GM13976 (cell line): Measurements from ENCODE around the gene TMEM89.

Source experiments
- DNase-seq: peaks from one replicate; pipeline ENCODE4 v3.0.0; 2012; ENCODE audit warnings: low spot score
- in situ Hi-C: fragments of 300-500 bp; cut with MboI; formaldehyde crosslinking; loops from one replicate; pipeline ENCODE4 v1.12.0; 2022; ENCODE audit warnings: low sequenced_read_pairs, mixed read lengths, inconsistent platforms; ENCODE audit not compliant: unreplicated experiment
- TF ChIP-seq, protein P1 (sequence below): IDR thresholded peaks from 2 replicates; pipeline ENCODE4 v1.5.1; 2012; ENCODE audit warnings: borderline replicate concordance, mild to moderate bottlenecking; ENCODE audit not compliant: insufficient read depth; ENCODE audit errors: extremely low read depth, missing control alignments, control extremely low read depth

Gene TMEM89

GRCh38 chr3:48600711-48601621, 20.6 kb downstream of the TMEM89 start:
- in situ Hi-C loops: no loop called here
- TF ChIP-seq, protein P1, sequence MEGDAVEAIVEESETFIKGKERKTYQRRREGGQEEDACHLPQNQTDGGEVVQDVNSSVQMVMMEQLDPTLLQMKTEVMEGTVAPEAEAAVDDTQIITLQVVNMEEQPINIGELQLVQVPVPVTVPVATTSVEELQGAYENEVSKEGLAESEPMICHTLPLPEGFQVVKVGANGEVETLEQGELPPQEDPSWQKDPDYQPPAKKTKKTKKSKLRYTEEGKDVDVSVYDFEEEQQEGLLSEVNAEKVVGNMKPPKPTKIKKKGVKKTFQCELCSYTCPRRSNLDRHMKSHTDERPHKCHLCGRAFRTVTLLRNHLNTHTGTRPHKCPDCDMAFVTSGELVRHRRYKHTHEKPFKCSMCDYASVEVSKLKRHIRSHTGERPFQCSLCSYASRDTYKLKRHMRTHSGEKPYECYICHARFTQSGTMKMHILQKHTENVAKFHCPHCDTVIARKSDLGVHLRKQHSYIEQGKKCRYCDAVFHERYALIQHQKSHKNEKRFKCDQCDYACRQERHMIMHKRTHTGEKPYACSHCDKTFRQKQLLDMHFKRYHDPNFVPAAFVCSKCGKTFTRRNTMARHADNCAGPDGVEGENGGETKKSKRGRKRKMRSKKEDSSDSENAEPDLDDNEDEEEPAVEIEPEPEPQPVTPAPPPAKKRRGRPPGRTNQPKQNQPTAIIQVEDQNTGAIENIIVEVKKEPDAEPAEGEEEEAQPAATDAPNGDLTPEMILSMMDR: no peak
- no peak for DNase-seq

GRCh38 chr3:48599509-48600285, 21.9 kb downstream of the TMEM89 start:
- TF ChIP-seq, protein P1: no peak
- in situ Hi-C loops: no loop called here

GRCh38 chr3:48599077-48599501, 22.5 kb downstream of the TMEM89 start:
- TF ChIP-seq, protein P1: no peak
- DNase-seq: no peak
- in situ Hi-C loops: no loop called here

More at GRCh38 chr3:48599509-48600285, 21.9 kb downstream of the TMEM89 start:
- DNase-seq: no peak

GRCh38 chr3:48598323-48599076, 23.1 kb downstream of the TMEM89 start:
- TF ChIP-seq, protein P1: no peak

GRCh38 chr3:48597408-48597800, 24.2 kb downstream of the TMEM89 start:
- TF ChIP-seq, protein P1: no peak
- in situ Hi-C loops: no loop called here
- DNase-seq: no peak

More at GRCh38 chr3:48598323-48599076, 23.1 kb downstream of the TMEM89 start:
- in situ Hi-C loops: no loop called here
- no peak for DNase-seq
